Measurements from ENCODE around the gene ZGPAT.

Gene ZGPAT

DNA sequence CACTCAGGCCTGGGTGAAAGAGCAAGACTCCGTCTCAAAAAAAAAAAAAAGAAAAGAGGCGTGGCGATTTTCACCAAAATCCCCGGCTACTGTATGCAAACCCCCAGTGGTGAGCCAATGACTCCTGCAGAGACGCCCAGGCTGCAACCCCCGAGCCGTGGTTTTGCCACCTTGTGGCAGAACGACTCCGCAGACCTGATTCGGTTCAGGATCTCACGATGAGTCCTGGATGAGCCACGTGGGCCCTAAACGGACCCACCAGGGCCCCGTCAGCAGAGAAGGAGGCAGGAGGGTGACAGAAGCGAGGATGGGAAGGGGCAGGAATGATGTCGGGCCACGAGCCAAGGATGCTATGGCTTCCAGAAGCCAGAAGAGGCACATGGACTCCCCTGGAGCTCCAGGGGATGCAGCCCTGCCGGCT is 74.2 kb downstream of the ZGPAT start:
- DNase-seq (ENCODE audit: low read depth in 2 of 2, low spot score in 1 of 2): no peak

DNA sequence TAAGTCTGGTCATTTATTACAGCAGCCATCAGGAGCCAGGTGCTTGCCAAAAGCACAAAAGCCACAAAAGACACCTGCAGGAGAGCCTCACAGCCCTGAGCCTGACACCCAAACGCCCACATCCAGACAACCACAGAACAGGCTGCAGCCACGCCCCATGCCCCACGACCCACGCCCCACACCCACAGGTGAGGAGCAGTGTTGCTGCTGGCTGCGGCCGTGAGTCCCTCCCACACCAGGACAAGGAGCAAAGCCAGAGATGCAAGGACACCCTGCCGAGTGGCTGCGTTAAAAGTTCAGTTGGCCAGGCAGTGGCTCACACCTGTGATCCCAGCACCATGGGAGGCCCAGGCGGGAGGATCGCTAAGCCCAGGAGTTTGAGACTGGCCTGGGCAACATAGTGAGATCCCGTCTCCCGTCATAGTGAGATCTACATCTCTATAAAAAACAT is 74.7 kb downstream of the ZGPAT start:
- DNase-seq (ENCODE audit: low read depth in 2 of 2, low spot score in 1 of 2): no peak

DNA sequence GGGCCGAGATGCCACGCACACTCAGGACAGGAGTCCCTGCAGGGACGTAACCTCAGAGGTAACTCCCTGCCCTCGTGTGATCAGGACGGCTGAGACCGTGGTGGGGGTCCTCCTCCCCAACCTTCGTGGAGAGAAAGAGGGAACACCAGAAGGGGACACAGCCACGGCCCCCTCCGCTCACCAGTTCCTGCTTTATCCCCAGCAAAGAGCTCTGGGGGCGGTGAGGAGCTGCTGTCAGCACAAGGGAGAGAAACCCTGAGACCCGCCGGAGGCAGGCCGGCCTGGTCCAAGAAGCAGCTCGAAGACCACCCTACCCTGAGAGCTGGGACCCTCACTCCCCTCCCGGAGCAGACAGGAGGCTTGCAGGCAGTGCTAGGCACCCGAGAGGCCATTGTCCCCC is 76.1 kb downstream of the ZGPAT start:
- DNase-seq (ENCODE audit: low read depth in 2 of 2, low spot score in 1 of 2): no peak

DNA sequence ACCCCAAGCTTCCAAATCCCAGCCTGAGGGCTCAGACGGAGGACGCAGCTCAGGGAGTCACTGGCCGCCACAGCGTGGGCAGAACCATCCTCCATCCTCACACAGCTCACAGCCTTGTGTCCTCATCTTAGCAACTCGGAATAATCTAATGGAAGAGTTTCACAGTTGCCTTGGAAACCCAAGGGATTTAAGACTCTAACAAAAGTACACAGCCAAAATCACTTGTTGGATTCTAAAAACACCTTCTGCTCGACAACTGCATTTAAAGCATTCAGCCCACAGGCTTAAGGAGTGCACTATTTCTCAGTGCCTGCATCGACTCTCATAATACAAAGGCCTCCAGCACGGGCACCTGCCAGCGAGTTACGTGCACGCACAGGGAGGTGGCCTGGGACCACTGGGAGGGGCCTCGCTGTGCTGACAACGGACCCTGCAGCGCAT is 77.9 kb downstream of the ZGPAT start:
- DNase-seq (ENCODE audit: low read depth in 2 of 2, low spot score in 1 of 2): no peak
